Measurements from ENCODE around the gene PCID2.

The PCID2 gene

DNA sequence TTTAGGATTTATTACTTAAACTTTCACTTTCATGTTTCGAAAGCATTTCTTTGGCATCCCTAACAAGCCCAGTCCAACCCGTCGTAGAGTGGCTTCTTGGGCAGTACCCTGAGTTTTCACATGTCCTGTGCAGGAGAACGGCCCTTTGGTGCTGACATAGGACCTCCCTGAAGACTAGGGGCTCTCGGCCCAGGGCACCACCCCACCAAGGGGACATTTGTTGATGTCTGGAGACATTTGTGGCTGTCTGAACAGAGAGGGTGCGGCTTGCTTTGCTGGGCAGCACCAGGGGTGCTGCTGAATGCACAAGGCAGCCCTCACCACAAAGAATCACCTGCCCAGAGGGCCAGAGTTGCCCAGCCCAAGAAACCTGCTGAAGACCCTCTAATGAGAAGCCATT, 31.5 kb upstream of the PCID2 start:
- TF ChIP-seq MYC (IDR thresholded peaks at IDR 0.05; ENCODE audit: low read depth, low read length), result no peak
- TF ChIP-seq POLR2A (IDR thresholded peaks at IDR 0.05; ENCODE audit: extremely low read depth, insufficient read length), result no peak
- no peak for TF ChIP-seq MAX (IDR thresholded peaks at IDR 0.05; ENCODE audit: low read depth, low read length)
- TF ChIP-seq, protein P1, sequence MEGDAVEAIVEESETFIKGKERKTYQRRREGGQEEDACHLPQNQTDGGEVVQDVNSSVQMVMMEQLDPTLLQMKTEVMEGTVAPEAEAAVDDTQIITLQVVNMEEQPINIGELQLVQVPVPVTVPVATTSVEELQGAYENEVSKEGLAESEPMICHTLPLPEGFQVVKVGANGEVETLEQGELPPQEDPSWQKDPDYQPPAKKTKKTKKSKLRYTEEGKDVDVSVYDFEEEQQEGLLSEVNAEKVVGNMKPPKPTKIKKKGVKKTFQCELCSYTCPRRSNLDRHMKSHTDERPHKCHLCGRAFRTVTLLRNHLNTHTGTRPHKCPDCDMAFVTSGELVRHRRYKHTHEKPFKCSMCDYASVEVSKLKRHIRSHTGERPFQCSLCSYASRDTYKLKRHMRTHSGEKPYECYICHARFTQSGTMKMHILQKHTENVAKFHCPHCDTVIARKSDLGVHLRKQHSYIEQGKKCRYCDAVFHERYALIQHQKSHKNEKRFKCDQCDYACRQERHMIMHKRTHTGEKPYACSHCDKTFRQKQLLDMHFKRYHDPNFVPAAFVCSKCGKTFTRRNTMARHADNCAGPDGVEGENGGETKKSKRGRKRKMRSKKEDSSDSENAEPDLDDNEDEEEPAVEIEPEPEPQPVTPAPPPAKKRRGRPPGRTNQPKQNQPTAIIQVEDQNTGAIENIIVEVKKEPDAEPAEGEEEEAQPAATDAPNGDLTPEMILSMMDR (IDR thresholded peaks at IDR 0.05; ENCODE audit: low read depth, low read length), result no peak
- DNase-seq (ENCODE audit: low read depth), result no peak
- H3K4me3 ChIP-seq (ENCODE audit: low read depth, low read length), result no peak overlapping the region

- DNase-seq (ENCODE audit: low read depth), result no peak
- TF ChIP-seq POLR2A (IDR thresholded peaks at IDR 0.05; ENCODE audit: extremely low read depth, insufficient read length) (no peak), MAX (IDR thresholded peaks at IDR 0.05; ENCODE audit: low read depth, low read length) (no peak), MYC (IDR thresholded peaks at IDR 0.05; ENCODE audit: low read depth, low read length) (no peak)
- TF ChIP-seq, protein P1 (IDR thresholded peaks at IDR 0.05; ENCODE audit: low read depth, low read length), result no peak
- H3K4me3 ChIP-seq (ENCODE audit: low read depth, low read length), result no peak overlapping the region
These were observed 30.9 kb upstream of the PCID2 start for GRCh38 chr13:113239357-113239756.

DNA sequence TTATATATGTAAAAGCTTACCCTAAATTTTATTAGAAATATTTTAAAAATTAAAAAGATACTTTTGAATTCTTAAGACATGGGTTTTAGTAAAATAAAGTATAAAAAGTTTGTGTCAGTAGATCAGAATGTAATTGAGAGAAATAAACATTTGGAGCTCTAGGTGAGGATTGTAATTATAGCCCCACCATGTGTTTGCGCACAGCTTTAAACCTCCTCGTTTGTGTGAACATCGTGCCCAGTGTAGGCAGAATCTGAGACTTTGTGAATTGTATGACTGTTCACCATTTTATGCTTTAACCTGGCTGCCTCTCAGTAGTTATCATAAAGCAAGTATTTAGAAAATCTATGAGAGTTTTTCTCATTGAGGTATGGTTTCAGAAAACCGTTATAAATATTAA, 30.1 kb upstream of the PCID2 start:
- DNase-seq (ENCODE audit: low read depth), result peak; percentile 23
- no peak overlapping the region for H3K4me3 ChIP-seq (ENCODE audit: low read depth, low read length)
- TF ChIP-seq MAX (IDR thresholded peaks at IDR 0.05; ENCODE audit: low read depth, low read length) (no peak), POLR2A (IDR thresholded peaks at IDR 0.05; ENCODE audit: extremely low read depth, insufficient read length) (no peak), MYC (IDR thresholded peaks at IDR 0.05; ENCODE audit: low read depth, low read length) (no peak)
- TF ChIP-seq, protein P1 (IDR thresholded peaks at IDR 0.05; ENCODE audit: low read depth, low read length), result peak; percentile 19

GRCh38 chr13:113233101-113233500, 24.6 kb upstream of the PCID2 start:
- no peak for DNase-seq (ENCODE audit: low read depth)
- H3K4me3 ChIP-seq (ENCODE audit: low read depth, low read length), result no peak overlapping the region
- TF ChIP-seq MAX (IDR thresholded peaks at IDR 0.05; ENCODE audit: low read depth, low read length) (no peak), POLR2A (IDR thresholded peaks at IDR 0.05; ENCODE audit: extremely low read depth, insufficient read length) (no peak), MYC (IDR thresholded peaks at IDR 0.05; ENCODE audit: low read depth, low read length) (no peak)
- TF ChIP-seq, protein P1 (IDR thresholded peaks at IDR 0.05; ENCODE audit: low read depth, low read length), result no peak

GRCh38 chr13:113232208-113233003, 23.9 kb upstream of the PCID2 start:
- no peak overlapping the region for H3K4me3 ChIP-seq (ENCODE audit: low read depth, low read length)
- TF ChIP-seq, protein P1 (IDR thresholded peaks at IDR 0.05; ENCODE audit: low read depth, low read length), result no peak
- no peak for TF ChIP-seq POLR2A (IDR thresholded peaks at IDR 0.05; ENCODE audit: extremely low read depth, insufficient read length)
- TF ChIP-seq MYC (IDR thresholded peaks at IDR 0.05; ENCODE audit: low read depth, low read length), result no peak
- TF ChIP-seq MAX (IDR thresholded peaks at IDR 0.05; ENCODE audit: low read depth, low read length), result no peak
- no peak for DNase-seq (ENCODE audit: low read depth)
